HG02885 (cell line): ENCODE data around the gene TRPT1.
A peak's percentile ranks its signal among the peaks of the same experiment; 100 is the strongest.

ENCODE experiments used
- ATAC-seq: cut with Tn5 transposase; IDR thresholded peaks from one replicate; pipeline ENCODE4 v1.9.1; 2021; ENCODE audit warnings: mild to moderate bottlenecking; ENCODE audit not compliant: unreplicated experiment, poor library complexity

Gene TRPT1, protein sequence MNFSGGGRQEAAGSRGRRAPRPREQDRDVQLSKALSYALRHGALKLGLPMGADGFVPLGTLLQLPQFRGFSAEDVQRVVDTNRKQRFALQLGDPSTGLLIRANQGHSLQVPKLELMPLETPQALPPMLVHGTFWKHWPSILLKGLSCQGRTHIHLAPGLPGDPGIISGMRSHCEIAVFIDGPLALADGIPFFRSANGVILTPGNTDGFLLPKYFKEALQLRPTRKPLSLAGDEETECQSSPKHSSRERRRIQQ

DNA sequence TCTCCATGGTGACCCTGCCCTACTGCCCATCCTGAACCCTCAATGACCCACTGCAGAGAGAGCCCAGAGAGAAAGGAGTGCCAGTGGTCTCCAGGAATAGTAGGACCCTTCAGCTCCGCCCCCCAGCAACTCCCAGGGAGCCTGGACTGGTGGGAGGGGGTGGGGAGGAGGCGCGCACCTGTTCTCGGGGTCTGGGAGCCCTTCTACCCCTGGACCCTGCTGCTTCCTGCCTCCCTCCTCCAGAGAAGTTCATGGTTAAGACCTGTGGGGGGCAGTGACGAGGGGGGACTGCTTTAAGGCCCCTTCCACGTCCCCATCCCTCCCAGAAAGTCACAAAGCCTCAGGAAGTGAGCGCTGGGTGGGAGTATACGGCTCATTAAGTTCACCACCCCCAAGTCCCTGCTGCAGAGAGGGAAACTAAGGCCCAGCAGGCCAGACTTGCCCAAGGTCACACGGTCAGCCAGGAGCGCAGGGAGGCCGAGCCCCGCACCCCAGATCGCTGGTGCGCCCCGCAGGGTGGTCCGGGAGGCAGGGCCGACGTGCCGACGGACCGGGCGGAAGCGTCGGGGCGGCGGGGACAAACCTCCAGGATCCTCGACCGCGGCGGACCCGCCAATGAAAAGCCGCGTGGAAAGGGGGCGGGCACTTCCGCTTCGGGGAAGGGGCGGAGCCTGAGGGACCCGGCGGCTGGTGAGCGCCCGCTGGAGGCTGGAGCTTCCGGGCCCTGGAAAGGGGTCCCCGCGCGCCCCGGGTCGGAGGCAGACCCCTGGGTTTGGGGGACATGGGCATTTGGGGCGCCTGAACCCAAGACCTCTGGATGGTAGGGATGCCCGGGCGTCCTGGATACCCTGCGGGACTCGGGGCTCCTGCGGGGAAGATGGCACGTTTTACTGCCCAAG, at the start of gene TRPT1, which contains the start of gene NUDT22:
TRPT1 (minus strand) TSS at position 579 of the 899 bp plus-strand sequence; CDS start at position 253, 326 bp downstream.
NUDT22 (plus strand) TSS at position 667 of the 899 bp plus-strand sequence. CDS start 379 bp downstream, outside the sequence.
- ATAC-seq: peak; percentile 52

DNA sequence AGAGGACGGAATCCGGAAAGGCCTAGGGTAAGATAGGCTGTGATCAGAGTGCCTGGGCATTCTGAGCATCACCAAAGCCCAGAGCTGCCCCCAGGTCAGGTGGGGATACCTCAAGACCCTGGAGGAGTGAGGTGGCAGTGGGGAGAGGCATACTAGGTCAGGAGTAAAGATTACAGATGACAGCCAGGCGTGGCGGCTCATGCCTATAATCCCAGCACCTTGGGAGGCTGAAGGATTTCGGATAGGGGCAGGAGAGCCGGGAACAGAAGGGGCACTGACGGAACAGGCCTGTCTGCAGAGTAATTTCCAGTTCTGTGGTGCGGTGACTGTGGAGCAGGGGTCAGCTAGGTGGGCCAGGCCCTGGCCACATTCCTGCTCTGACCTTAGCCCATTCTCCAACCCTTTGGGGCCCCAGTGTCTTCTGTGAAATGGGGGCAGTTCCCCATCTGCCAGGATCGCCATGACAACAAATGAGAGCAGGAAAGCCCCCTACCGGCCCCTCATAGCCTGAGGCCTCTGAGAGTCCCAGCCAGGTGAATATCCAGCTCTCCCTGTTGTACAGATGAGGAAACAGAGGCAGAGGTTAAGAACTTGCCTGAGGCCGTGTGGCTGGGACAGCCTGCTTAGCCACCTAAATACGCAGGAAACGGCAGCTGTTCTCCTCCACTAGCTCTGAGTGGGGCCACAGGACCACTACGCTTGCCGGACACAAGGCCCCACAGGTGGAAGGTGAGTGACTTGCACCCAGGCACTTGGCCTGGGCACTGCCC, 49.2 kb upstream of the TRPT1 start:
- ATAC-seq: no peak

DNA sequence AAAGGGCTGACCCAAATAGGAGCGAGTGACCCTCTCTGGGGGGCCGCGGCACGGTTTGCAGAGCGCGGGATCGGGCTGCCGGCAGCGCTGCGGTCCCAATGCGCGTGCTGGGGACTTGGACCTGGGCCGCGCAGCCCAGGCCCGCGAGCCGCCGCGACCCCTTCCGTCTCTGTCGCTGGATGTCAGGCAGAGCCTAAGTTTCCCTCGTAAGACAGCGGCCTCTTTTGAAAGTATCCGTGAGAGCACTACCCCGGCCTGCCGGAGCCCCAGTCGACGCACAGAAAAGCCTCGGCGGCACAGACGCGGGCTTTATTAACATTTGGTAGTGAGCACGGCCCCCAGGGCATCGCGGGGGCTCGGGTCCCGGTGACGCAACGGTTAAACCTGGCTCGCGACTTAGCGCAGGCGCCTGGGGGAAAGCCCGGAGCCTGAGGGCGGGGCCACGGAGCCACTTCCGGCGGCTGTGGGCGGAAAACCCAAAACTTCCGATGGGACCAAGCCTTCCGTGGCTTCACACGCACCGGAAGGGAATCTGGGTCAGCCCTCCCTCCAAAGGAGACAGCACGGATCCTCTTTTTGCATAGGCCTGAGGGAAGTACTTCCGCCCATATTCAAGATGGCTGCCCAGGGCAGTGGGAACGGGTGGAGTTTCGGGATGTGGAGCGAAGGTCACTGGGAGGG, 43.7 kb upstream of the TRPT1 start:
- peak; percentile 77 for ATAC-seq

DNA sequence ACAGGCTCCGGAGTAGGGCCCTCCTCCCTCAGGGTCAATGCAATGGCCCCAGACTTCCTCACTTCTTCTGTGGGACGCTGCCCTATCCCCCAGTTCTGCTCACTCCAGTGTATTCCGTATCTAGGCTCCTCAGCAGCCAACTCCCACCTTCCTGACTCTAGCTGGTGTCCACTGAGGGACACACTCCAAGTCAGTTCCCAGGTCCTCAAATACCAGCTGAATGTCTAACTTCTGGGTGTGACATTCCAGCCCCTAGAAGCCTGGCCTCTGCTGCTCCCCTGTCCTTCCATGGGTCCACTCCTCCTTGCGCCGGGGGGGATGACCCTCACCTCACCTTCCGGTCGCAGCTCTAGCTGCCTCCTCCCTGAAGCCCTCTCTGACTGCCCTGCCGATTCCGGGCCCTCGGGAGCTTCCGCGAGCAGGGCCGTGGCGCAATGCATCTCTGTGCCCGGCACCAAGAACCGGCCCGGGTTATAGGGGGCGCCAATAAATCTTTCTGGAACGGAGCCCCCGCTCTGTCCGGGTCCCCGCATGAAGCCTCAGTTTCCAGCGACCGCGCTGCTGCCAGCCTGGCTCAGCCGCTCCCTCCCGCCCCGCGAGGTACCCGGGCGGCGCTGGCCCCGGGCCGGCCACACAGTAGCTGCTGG, 43.0 kb upstream of the TRPT1 start:
- peak; percentile 12 for ATAC-seq

DNA sequence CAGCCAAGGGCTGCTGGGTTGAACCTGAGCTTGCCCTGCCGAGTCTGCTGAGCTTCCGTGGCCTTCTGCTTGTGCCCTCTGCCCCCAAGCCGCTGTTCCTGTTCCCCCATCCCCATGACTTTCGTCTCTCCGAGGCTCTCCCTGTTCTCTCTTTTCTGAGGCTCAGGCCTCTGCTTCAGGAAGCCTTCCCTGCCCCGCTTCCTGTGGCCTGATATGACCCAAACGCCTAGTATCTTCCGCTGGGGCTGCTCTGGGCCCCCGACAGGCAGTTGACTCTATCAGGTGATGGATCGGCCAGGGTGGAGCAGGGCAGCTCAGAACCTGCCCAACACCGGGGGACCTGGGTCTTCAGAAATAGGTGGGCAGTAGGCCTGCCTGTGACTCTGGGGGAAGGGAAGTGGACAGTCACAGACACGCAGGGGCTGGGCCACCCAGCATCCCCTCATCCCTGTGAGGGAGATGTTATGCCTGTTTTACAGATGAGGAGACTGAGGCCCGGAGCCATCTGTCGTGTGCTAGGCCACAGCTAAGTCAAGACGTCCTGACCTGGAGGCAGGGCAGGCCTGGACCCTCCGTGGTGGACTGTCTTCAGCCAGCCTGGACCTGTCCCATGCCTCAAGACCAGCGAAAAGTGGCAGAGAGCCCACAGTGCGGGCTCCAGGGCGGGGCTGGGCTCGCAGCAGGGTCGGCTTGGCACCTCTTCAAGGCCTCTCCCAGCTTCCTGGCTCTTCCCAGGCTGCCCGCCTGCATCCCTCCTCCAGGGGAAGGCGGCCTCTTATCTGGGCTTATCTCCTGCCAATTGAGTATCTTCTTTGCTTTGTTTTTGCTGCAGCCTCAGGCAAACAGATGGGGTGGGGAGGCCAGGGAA, 42.3 kb upstream of the TRPT1 start:
- ATAC-seq: no peak

DNA sequence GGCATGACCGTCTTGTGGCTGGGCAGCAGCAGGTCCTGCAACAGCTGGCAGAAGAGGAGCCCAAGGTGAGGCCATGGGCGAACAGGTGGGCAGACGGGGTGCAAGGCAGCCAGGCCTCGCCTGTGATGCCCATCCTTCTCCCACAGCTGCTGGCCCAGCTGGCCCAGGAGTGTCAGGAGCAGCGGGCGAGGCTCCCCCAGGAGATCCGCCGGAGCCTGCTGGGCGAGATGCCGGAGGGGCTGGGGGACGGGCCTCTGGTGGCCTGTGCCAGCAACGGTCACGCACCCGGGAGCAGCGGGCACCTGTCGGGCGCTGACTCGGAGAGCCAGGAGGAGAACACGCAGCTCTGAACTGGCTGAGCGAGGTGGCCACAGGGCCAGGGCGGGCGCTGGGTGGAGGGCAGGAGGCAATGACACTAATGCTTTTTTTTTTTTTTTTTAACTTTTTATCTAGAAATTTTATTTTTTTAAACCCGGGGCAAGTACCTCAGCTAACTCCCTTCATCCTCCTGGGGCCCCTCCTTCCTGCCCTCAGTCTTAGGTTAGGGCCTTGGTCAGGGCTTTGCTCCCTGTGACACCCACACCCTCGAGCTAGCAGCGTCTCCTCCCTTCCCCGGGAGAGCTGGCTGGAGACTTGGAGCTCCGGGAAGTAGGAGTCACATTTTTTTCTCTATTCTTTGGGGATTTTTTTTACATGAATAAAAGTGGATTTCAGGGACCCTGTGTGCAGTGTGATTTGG, 41.4 kb upstream of the TRPT1 start:
- ATAC-seq: no peak

DNA sequence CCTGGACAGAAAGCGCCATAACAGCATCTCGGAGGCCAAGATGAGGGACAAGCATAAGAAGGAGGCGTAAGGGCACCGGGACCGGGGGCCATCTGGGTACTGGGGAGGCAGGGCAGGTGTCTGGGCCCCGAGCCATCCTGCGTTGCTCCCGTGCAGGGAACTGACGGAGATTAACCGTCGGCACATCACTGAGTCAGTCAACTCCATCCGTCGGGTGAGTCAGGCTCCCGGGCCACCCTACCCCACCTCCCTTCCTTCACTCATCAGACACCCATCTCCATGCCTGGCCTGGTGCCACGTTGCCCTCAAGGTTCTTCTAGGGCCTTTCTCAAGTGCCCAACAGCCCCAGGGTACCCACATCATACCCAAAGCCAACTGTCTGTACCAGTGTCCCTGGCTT, 40.4 kb upstream of the TRPT1 start:
- ATAC-seq: no peak

DNA sequence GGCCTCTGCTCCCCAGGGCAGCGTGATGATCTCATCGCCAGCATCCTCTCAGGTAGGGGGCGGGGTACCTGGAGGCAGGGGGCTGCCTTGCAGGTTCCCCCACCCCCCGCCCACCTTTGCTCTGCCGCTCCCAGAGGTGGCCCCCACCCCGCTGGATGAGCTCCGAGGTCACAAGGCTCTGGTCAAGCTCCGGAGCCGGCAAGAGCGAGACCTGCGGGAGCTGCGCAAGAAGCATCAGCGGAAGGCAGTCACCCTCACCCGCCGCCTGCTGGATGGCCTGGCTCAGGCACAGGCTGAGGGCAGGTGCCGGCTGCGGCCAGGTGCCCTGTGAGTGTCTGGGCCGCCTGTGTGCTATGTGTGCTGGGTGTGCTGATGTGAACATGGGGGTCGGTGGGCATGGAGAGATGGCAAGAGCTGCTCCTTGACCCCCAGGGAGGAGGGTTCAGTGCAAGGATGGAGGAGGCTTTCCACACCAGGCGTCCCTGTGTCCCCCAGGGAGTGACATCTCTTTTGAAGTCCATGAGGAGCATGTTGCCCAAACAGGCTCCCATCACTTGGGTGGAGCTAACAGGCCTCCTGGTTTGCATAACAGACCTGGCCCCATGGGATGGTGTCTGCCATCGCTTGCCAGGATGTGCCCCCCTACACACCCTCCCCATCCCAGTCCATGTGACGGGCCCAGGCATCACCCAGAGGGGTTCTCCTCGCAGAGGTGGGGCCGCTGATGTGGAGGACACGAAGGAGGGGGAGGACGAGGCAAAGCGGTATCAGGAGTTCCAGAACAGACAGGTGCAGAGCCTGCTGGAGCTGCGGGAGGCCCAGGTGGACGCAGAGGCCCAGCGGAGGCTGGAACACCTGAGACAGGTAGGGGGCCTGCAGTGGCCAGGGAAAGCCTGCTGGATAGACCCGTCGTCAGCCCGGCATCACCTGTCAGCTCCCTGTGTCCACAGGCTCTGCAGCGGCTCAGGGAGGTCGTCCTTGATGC, 39.5 kb upstream of the TRPT1 start:
- no peak for ATAC-seq

DNA sequence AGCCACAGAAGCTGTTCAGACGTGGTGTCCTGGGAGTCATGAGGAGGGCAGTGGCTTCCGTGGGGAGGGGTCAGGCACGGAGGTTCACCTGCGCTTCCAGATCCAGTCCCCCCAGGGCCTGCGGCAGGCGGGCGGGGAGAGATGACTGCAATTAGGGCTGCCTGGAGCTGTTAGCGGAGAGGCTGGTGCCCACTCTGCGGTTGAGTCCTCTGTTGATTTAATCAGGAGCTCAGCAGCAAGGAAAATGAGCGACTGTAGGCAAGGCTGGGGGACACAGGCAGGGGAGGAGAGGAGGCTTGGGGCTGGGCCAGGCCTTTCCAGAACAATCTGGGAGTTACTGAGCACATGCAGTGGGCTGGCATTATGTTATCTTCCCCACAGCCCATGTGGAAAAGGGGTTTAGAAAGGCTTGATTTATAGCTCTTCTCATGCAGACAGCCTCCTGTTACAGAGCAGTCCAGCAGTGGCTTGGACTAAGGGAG, 38.4 kb upstream of the TRPT1 start:
- ATAC-seq: no peak

DNA sequence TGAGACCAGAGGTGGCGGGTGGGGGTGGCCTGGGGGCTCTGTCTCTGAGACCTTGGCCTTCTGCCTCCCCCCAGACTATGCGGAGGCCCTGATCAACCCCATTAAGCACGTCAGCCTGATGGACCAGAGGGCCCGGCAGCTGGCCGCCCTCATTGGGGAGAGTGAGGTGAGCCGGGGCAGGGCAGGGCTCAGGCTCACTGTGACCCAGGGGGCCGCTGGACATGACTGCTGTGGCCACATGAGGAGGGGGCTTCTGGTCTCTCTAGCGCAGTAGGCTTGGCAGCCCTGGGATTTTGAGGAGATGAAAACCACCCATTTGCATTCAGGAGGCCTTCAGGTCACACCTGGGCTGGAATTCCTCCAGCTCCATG, 37.9 kb upstream of the TRPT1 start:
- ATAC-seq: no peak

DNA sequence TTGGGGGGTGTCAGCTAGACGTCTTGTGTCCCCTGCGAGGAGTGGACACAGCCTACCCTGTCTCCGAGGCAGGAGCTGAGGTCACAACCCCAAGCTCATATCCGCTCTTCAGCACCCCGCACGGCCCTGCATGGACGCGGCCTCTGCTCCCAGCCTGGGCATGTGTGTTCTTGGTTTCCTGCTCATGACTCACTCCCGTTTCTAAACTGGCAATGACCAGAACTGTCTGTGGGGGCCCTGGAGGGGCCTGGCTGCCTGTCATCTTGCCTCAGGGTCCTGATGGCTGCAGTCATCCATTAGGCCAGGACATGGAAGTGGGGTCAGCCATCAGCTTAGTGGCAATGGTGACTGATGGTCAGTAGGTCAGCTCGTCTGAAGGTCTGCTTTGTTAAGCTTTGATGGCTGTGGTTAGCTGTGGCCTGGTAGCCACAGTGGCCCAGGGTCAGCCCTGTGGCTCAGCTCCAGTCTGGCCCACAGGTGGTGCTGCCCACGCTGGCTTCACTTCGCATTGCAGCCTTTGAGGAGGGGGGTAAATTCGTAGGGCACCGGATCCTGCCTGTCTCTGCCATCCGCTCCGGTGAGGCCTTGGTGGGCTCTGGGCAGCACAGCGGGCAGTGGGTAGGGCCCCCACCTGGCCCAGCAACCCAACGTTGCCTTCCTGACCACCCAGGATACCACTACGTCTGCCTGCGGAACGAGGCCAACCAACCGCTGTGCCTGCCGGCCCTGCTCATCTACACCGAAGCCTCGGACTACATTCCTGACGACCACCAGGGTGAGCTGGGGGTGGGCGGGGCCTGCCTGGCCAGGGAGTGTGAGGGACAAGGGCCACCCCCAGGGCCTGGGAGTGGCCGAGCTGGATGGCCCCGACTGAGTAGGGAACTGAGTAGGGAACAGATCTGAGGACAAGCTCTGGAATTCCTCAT, 37.3 kb upstream of the TRPT1 start:
- no peak for ATAC-seq

DNA sequence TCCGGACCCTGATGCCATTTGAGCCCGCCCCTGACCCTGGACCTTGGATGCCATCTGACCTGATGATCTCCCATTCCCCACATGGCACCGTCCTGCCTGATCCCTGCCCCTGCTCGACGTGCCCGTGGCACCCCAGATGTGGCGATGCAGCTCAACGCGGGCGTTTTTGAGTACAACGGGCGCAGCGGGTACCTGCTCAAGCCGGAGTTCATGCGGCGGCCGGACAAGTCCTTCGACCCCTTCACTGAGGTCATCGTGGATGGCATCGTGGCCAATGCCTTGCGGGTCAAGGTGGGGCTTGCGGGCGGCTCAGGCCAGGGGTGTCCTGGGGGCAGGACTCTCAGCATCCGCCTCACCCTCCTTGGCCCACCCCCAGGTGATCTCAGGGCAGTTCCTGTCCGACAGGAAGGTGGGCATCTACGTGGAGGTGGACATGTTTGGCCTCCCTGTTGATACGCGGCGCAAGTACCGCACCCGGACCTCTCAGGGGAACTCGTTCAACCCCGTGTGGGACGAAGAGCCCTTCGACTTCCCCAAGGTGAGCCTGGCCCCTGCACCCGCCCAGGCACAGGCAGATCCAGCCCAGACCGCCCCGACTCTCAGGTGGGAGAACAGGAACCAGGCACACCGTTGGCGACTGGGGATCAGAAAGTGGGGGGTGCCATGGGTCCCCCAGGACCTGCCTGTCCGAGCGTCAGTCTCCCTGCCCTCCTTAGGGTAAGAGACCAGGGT, 36.5 kb upstream of the TRPT1 start:
- no peak for ATAC-seq

DNA sequence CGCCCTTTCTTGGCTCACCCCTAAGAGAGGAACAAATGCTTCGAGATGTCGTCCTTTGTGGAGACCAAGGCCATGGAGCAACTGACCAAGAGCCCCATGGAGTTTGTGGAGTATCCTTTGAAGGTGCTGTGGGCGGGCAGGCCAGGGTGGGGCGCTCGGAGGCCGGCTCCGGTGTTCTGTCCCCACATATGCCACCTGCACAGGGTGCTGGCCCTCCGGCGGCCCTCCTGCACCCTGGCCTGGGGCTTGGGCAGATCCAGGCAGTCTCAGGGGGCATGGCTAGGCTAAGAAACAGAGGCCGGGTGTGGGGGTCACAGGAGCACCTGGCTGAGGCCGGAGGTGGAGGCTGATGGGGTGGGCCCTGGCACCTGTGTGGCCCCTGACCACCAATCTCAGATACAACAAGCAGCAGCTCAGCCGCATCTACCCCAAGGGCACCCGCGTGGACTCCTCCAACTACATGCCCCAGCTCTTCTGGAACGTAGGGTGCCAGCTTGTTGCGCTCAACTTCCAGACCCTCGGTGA, 35.6 kb upstream of the TRPT1 start:
- ATAC-seq: no peak

DNA sequence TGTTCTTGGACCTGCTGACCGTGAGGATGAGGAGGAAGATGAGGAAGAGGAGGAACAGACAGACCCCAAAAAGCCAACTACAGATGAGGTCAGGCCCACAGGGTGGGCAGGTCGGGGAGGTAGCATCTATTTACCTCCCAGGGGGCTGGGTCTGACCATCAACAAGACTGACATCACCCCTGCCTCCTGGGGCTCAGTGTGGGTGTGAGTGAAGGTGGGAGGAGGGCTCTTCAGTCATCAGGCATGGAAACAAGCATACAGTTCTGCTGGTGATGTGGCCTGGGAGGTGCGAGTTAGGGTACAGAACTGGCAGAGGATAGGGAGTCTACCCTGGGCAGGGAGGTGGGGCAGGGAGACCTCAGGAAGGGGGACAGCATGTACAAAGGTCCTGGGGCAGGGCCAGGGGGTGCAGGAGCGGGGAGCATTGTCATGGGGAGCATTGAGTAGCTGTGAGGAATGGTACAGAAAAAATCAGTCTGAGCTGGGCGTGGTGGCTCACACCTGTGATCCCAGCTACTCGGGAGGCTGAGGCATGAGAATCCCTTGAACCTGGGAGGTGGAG, 34.2 kb upstream of the TRPT1 start:
- ATAC-seq: no peak
